ENCODE results near the gene NRL.

The NRL gene

DNA sequence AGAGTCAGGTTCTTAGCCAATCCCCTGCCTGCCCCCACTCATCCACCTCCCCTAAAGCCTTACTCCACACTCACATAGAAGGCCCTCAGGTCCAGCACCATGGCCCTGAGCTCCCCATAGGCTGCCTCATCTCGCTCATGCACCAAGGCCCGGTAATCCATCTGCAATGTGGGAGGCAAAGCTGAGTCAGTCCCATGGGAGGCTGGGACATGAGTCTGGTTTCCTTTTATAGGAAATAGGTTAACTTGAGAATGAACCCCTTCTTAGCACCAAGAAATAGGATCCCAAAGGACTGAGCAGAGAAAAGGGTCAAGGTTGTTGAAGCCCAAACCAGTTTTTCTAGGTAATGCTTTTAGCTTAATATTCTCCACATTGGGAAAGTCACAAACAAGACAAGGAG lies 28.8 kb upstream of the NRL start:
- peak; percentile 12 for DNase-seq

DNA sequence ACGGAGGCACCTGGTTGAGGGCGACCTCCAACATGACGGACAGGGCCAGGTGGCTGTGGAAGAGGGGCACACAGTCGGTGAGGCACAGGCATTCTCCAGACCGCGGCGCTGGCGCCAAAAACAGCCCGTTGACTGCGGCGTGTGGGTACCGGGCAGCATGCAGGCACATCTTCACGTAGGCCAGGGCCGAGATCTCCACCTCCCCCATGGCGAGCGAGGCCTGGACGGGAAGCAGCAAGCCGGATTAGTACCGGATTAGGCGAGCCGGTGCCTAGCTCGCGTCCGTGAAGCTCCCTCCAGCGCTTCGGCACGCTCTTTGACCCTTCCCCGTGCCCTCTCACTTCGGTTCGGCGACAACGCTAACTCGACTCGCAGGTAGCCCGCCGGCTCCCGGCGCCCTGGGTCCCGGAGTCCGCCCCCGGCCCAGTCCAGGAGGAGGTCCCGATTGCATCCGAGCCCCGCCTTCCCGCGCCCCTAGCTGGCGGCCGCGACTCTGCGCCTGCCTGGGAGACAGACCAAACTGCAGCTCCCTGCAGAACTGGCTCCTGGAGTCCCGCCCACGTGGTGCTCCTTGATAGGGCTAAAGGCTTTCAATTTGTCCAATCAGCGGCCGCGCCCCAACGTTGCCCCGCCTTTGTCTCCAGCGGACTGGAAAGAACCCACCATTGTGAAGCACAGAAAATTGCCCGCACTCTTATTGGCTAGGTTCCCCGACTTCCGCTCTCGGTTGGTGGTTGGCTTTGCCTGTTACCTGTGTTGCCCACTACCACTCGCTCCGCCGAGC lies 26.5 kb upstream of the NRL start, which contains the start of gene EMC9:
Gene EMC9, minus strand, starts transcription at position 495 of the 784 bp plus-strand sequence. Its CDS starts 287 bp downstream, at position 208.
- DNase-seq: peak; percentile 100

DNA sequence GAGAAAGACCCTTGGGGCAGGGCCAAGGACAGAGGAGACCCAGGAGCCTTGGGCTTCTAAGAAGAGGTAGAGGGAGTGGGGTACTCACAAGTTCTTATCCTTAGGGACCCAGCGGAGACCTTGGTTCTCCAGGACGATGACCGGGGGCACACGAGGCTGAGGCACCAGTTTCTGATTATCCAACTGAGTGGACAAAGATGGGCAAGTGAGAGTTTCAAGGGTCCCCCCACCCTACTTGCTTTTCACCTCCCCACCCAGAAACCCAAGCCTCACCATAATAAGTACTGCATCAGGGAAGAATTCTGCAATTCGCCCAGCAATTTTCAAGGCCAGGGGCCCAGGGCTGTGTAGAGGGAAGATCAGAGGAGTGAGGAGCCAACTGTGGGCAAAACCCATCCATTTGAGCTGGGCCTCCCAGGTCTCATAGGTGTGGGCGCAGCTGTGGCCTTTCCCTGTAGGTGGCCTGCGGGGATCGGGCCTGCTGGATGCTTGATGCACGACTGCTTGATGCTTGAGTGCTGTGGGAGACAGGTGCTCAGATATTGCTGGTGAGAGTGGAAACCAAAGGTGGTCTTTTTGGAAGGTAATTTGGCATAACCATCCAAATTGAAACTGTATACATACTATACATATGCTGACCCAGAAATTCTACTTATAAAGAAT lies 24.7 kb upstream of the NRL start:
- DNase-seq: no peak

DNA sequence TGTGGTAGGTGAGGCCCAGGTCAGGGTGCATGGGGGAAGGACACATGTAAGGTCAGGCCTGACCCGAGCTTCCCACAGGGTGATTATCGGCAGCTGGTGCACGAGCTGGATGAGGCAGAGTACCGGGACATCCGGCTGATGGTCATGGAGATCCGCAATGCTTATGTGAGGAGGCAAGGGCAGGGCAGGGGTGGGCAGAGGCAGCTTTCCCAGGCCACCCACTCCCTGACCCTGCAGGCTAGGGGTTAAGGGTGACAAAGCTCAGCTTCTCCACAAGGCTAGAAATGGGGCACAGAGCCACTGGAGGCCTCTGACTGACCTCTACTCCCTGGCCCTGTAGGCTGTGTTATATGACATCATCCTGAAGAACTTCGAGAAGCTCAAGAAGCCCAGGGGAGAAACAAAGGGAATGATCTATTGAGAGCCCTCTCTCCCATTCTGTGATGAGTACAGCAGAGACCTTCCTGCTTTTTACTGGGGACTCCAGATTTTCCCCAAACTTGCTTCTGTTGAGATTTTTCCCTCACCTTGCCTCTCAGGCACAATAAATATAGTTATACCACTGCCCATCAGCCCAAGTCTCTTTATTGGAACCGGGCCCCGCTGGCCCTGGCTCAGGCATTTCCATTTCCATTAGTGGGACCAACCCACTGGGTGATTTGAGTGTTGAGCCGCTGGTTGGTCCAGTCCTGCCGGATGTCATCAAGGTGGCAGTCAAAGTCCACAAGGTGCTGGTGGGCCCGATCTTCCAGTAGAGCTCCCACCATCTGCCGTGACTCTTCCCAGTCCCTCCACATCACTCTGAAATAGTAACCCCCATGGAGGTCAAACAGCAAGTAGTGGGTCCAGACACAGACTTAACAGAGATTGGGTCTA lies 23.9 kb upstream of the NRL start:
- DNase-seq: no peak

DNA sequence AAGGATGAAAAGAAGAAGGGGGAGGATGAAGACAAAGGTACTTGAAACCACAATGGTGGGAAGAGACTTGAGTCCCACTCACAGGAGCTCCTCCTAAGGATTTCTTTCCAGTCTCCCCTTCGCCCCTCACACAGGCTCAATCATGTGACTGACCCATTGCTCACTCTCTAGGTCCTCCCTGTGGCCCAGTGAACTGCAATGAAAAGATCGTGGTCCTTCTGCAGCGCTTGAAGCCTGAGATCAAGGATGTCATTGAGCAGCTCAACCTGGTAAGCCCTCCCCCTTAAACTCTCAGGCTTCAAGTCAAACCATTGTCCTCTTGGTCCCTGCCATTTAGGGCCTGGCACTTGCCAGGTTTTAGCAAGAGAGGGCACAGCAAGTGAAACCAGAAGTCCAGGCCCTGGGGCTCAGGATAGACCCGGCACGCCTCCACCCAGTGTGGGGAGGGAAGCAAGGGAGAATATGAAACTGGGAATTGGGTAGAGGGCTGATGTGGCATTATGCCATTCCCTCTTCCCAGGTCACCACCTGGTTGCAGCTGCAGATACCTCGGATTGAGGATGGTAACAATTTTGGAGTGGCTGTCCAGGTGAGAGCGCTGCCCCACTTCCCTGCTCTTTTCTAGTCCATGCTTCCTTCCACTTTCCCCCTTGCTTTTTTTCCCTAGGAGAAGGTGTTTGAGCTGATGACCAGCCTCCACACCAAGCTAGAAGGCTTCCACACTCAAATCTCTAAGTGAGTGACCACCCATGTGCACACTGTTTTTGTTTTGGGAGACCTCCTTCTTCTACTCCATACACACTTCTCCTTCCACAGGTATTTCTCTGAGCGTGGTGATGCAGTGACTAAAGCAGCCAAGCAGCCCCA lies 23.0 kb upstream of the NRL start:
- peak; percentile 11 for DNase-seq

DNA sequence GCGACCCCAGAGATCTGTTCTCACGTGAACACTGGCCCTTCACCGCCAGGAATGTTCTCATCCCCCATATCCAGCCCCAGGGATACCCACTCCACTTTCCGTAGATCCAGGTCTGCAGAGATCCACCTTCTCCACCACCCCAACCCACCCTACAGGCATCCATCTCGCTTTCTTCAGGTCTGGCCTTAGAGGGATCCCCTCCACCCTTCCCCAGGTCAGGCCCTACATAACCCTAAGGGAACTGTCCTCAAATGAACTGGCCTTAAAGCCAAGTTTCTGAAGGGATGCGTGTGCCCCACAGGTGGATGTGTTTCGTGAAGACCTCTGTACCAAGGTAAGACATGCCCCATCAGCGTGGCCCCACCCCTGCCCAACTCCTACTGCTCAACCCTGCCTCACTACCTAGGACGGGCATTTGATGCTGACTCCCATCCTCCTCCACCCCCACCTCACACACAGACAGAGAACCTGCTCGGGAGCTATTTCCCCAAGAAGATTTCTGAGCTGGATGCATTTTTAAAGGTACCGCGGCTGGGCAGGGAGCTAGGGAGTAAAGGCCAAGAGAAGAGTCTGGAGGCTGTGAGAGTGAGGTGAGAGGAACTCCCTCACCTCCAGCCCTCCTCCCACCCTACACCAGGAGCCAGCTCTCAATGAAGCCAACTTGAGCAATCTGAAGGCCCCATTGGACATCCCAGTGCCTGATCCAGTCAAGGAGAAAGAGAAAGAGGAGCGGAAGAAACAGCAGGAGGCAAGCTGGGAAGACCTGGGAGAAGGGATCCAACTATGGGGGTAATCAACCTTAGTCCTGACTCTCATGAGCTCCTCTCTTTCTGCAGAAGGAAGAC lies 22.2 kb upstream of the NRL start:
- no peak for DNase-seq

DNA sequence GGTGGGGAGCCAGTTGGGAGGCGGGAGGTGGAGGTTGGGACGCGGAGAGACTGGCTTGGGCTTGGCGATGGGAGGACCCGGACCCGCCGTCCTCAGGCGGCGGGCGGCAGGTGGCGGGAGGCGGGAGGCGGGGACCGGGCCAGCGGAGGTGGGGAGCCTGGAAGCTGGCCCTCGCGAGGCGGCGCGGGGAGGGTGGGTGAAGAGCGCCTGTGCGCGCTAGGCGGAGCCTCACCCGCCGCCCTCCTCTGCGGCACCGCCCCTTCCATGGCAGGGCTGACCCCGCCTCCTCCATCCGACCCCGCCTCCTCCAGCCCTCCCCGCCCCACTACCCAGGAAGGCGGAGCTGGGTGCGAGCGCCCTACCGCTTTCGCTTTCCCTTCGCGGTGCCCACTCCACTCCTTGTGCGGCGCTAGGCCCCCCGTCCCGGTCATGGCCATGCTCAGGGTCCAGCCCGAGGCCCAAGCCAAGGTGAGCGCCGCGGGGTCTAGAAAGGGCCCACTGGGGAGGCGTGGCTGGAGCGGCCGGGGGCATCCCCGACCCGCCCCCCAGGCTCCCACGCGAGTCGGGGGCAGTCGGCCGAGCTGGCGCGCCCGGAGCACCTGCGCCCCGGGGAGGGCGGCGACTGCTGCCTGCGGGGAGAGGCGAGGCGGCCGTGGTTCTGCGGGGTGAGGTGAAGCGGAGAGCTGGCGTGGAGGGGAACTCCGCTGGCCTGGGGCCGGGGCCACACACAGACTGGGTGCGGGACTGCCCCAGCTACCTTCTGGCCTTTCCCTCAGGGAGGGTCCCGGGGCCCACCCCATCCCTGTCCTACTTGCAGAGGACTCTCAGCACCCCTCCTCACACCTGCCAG lies 21.3 kb upstream of the NRL start, which contains the start of gene PSME1:
Gene PSME1, plus strand, starts transcription at position 361 of the 850 bp plus-strand sequence. Its CDS starts 69 bp downstream, at position 430.
- peak; percentile 93 for DNase-seq

DNA sequence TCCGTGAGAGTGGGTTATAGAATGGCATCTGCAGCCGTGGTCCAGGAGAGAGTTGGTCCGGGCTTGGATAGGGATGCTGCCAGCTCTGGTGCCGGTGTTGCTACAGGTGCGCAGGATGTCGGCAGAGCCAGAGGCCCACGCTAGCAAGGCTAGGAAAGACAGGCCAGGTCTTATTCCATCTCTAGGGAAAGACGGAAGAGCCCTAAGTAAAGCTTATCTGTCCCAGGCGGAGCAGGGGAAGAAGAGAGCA lies 20.8 kb upstream of the NRL start:
- DNase-seq: no peak

DNA sequence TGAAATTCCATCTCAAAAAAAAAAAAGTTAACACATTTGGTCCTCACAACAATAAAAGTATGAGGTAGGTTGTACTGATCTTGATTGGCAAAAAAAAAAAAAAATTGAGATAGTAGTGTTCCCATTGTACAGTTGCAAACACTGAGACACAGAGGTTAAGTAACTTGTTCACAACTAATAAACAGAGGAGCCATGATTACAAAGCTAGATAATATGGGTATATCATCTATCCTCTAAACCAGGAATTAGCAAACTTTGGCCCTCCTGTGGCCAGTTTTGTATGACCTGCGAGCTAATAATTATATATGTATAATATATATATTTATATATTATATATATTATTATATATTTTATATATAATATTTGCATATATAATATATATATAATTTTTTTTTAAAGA lies 19.0 kb upstream of the NRL start:
- DNase-seq: no peak

DNA sequence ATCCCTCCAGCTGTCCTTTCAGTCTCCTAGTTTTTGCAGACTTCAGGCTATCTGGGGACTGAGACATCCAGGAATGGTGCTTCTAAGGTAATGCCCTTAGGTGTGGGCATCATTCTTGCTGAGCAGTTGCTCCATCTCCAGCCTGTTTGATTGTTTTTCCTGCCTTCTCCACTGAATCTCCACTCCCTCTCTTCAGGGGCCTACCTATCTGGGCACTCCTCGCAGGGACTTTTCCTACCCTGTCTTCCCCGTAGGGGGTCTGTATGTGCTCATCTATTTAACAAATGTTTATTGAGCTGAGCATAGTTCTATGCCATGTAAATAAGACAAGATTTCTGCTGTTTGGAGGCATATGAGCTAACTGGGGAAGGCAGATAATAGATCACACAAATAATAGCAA lies 18.2 kb upstream of the NRL start:
- DNase-seq: no peak

DNA sequence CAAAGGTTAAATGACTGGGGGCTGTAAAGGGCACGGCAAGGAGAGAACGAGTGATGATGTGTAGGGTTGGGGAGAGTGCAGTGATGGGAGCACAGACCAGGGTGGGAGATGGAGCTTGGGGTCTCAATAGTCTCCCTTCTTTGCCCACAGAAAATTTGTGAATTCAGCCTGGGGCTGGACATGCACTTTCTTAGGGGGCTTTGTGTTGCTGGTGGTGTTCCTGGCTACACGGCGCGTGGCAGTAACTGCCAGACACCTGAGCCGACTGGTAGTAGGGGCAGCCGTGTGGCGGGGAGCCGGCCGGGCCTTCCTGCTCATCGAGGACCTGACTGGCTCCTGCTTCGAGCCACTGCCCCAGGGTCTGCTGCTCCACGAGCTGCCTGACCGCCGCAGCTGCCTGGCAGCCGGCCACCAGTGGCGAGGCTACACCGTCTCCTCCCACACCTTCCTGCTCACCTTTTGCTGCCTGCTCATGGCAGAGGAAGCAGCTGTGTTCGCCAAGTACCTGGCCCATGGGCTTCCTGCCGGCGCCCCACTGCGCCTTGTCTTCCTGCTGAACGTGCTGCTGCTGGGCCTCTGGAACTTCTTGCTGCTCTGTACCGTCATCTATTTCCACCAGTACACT lies 17.4 kb upstream of the NRL start:
- no peak for DNase-seq

DNA sequence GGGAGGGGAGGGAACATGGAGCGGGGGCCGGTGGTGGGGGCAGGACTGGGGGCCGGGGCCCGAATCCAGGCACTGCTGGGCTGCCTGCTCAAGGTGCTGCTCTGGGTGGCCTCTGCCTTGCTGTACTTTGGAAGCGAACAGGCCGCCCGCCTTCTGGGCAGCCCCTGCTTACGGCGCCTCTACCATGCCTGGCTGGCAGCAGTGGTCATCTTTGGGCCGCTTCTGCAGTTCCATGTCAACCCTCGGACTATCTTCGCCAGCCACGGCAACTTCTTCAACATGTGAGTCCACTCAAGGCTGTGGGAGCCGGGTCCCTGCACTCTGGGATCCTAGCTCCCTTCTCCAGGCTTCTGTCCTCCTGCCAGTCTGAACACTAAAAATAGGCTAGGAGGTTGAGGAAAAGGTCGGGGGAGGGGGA lies 16.8 kb upstream of the NRL start:
- DNase-seq: no peak

DNA sequence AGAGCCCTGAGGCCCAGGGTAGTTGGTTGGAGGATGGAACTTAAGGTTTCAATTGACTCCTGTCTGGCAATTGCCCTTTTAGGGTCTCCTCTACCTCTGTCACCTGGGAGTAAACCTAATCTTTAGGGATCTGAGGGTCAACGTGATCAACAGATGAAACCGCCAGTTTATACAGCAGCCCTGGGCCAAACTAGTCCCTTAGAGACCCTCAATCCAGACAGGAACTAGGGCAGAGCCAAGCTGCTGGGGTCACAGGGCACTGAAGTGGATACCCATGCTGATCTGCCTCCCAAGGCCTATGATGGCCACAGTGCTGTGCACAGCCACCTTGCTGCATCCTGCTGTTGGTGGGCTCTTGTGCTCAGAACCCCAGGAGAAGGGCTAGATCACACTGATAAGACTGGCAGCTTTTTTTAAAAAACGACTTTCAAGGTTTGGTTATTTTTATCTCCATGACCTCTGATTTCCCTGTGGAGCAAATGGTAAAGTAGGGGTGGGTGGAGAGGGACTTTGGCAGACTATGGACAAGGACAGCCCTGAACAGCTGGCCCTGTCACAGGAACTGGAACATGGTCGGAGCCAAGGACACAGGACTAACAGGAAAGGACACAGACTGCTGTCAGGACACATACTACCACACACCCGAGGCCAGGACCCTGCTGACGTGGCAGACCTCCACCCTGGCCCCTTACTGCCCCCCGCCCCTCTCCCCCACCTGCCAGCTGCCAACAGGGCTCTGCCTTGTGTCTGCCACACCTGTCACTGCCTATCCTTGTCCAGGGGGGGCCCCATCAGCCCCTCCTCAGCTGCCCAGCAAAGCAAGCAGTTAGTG lies 16.2 kb upstream of the NRL start:
- no peak for DNase-seq

DNA sequence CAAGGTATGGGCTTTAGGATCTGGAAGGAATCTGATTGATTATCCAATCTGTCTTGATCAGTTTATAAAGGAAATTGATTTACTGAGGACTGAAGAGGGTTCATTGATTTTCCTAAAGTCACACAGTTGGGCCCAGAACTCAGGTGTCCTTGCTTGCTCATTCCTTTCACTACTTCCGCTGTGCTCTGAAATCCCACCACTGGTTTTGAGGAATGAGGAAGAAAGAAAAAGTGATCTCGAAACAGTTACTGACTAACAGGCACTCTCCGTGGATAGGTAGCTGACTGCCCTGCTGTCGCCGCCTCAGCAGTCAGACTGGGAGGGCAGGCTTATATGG lies 15.6 kb upstream of the NRL start, which contains the start of gene FITM1:
Gene FITM1, plus strand, starts transcription at position 280 of the 337 bp plus-strand sequence. CDS start 905 bp downstream, outside the sequence.
- DNase-seq: no peak

DNA sequence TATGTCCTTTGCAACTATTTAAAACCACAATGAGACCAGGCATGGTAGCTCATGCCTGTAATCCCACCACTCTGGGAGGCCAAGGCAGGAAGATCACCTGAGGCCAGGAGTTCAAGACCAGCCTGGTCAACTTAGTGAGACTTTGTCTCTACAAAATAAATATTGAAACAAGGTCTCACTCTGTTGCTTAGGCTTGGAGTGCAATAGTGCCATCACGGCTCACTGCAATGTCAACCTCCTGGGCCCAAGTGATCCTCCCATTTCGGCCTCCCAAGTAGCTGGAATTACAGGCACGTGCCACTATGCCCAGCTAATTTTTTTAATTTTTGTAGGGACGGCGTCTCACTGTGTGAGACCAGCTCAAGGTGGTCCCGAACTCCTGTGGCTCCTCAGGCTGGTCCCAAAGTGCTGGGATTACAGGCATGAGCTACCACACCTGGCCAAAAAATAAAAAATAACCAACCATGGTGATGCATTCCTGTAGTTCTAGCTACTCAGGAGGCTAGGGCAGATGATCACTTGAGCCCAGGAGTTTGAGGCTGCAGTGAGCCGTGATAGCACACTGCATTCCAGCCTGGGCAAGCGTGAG lies 14.8 kb upstream of the NRL start:
- no peak for DNase-seq

DNA sequence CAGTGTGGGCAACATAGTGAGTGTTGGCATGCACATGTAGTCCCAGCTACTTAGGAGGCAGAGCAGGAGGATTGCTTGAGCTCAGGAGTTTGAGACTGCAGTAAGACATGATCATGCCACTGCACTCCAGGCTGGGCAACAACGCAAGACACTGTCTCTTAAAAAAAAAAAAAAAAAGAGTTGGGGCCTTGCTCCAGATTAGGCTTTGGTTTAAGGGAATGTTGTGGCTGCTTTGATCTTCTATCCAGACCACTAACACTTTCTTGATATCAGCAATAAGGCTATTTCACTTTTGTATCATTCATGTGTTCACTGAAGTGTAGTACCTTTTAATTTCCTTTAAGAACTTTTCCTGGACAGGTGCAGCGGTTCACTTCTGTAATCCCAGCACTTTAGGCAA lies 12.9 kb upstream of the NRL start:
- no peak for DNase-seq

DNA sequence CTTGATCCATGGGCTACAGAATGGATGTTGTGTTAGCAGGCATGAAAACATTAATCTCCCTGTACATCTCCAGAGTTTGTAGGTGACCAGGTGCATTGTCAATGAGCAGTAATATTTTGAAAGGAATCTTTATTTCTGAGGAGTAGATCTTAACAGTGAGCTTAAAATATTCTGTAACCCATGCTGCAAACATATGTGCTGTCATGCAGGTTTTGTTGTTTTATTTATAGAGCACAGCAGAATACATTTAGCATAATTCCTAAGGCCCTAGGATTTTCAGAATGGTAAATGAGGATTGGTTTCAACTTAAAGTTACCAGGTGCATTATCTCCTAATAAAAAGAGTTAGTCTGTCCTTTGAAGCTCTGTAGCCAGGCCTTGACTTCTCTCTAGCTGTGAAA lies 12.2 kb upstream of the NRL start:
- DNase-seq: no peak
